Kidney epithelial cell (primary cell): ENCODE data around the gene CLHC1. TPM values are rescaled to one million over a fixed set of nuclear protein-coding genes. Genes with fewer than 3 reads are reported as not detected.

Experiments used
- DNase-seq: peaks from one replicate; pipeline ENCODE4 v3.0.0-alpha.2; 2010; ENCODE audit warnings: low read depth
- H3K27me3 ChIP-seq: 2 replicates; pipeline ENCODE4 v1.6.0; 2011; ENCODE audit warnings: low read length; ENCODE audit not compliant: control insufficient read depth, insufficient read depth
- H3K36me3 ChIP-seq: 2 replicates; pipeline ENCODE4 v1.5.1; 2011; ENCODE audit warnings: low read length; ENCODE audit not compliant: control insufficient read depth, insufficient read depth
- H3K4me3 ChIP-seq: 2 replicates; pipeline ENCODE4 v1.5.1; 2011; ENCODE audit warnings: low read depth, mild to moderate bottlenecking, control low read depth, low read length
- CTCF ChIP-seq: IDR thresholded peaks from 2 replicates; pipeline ENCODE4 v1.5.1; 2011; ENCODE audit warnings: mild to moderate bottlenecking, moderate library complexity, low read length, control low read depth, inconsistent platforms; ENCODE audit not compliant: insufficient read depth, poor library complexity, severe bottlenecking
- total RNA-seq: library from RNA; depleted of rRNA; stranded (reverse); fragments of >200 nt; gene quantifications from 2 replicates; pipeline ENCODE4 v1.2.3, GENCODE V29; 2015

The CLHC1 gene
- total RNA-seq, 1 donor from 2014 or later, result 16.5 TPM

- DNase-seq, result no peak
- no peak for TF ChIP-seq CTCF
- Histone ChIP-seq H3K4me3 (no peak overlapping the region), H3K36me3 (no peaks in the 10 kb centered on the region), H3K27me3 (no peaks in the 10 kb centered on the region)
These were observed 78.4 kb downstream of the CLHC1 start for GRCh38 chr2:55153584-55154299.

- no peaks in the 10 kb centered on the region for H3K36me3 ChIP-seq
- H3K27me3 ChIP-seq, result no peaks in the 10 kb centered on the region
- no peak overlapping the region for H3K4me3 ChIP-seq
- no peak for TF ChIP-seq CTCF
- no peak for DNase-seq
These were observed 79.3 kb downstream of the CLHC1 start for GRCh38 chr2:55152475-55153412.

- Histone ChIP-seq H3K4me3 (no peak overlapping the region), H3K27me3 (no peaks in the 10 kb centered on the region), H3K36me3 (no peaks in the 10 kb centered on the region)
- no peak for DNase-seq
- TF ChIP-seq CTCF, result no peak
These were observed 80.2 kb downstream of the CLHC1 start for GRCh38 chr2:55151733-55152433.

GRCh38 chr2:55150834-55151233 lies 81.3 kb downstream of the CLHC1 start:
- DNase-seq, result no peak
- Histone ChIP-seq H3K36me3 (no peaks in the 10 kb centered on the region), H3K4me3 (no peak overlapping the region), H3K27me3 (no peaks in the 10 kb centered on the region)
- TF ChIP-seq CTCF, result no peak

- H3K4me3 ChIP-seq, result no peak overlapping the region
- TF ChIP-seq CTCF, result no peak
- H3K36me3 ChIP-seq, result no peaks in the 10 kb centered on the region
- DNase-seq, result no peak
- H3K27me3 ChIP-seq, result no peaks in the 10 kb centered on the region
These were observed 83.8 kb downstream of the CLHC1 start for GRCh38 chr2:55148269-55148668.
